ENCODE results near the gene PDE4D. TPM values are rescaled to one million over a fixed set of nuclear protein-coding genes. Genes with fewer than 3 reads are reported as not detected.

Gene PDE4D
- total RNA-seq, 1 donor from 2014 or later: 7.6 TPM

GRCh38 chr5:59823420-59823819 is 70.1 kb downstream of the PDE4D start:
- H3K9me3 Mint-ChIP-seq (ENCODE audit: low read depth): no peaks in the 10 kb centered on the region
- H3K36me3 Mint-ChIP-seq (ENCODE audit: insufficient read depth): no peaks in the 10 kb centered on the region
- DNase-seq (ENCODE audit: low spot score, unreplicated experiment): no peak
- H3K4me1 Mint-ChIP-seq (ENCODE audit: low read depth): peaks cover 9% of the 10 kb centered on the region
- no peak overlapping the region for H3K27ac Mint-ChIP-seq
- no peak overlapping the region for H3K4me3 Mint-ChIP-seq (ENCODE audit: low read depth)
- TF ChIP-seq CTCF (IDR thresholded peaks at IDR 0.05; ENCODE audit: unreplicated experiment): no peak
- H3K27me3 Mint-ChIP-seq: peaks cover 11% of the 10 kb centered on the region

GRCh38 chr5:59819806-59820205 is 73.7 kb downstream of the PDE4D start:
- DNase-seq (ENCODE audit: low spot score, unreplicated experiment): no peak
- no peaks in the 10 kb centered on the region for H3K9me3 Mint-ChIP-seq (ENCODE audit: low read depth)
- H3K36me3 Mint-ChIP-seq (ENCODE audit: insufficient read depth): no peaks in the 10 kb centered on the region
- H3K27me3 Mint-ChIP-seq: peaks cover 11% of the 10 kb centered on the region
- H3K4me3 Mint-ChIP-seq (ENCODE audit: low read depth): no peak overlapping the region
- no peak for TF ChIP-seq CTCF (IDR thresholded peaks at IDR 0.05; ENCODE audit: unreplicated experiment)
- H3K27ac Mint-ChIP-seq: no peak overlapping the region
- no peaks in the 10 kb centered on the region for H3K4me1 Mint-ChIP-seq (ENCODE audit: low read depth)

GRCh38 chr5:59817536-59817935 is 76.0 kb downstream of the PDE4D start:
- Mint-ChIP-seq H3K4me3 (ENCODE audit: low read depth) (no peak overlapping the region), H3K9me3 (ENCODE audit: low read depth) (no peaks in the 10 kb centered on the region), H3K27ac (no peak overlapping the region), H3K27me3 (no peaks in the 10 kb centered on the region), H3K4me1 (ENCODE audit: low read depth) (no peaks in the 10 kb centered on the region), H3K36me3 (ENCODE audit: insufficient read depth) (no peaks in the 10 kb centered on the region)
- DNase-seq (ENCODE audit: low spot score, unreplicated experiment): no peak
- TF ChIP-seq CTCF (IDR thresholded peaks at IDR 0.05; ENCODE audit: unreplicated experiment): no peak

GRCh38 chr5:59816654-59817300 is 76.7 kb downstream of the PDE4D start:
- H3K4me1 Mint-ChIP-seq (ENCODE audit: low read depth): no peaks in the 10 kb centered on the region
- H3K9me3 Mint-ChIP-seq (ENCODE audit: low read depth): no peaks in the 10 kb centered on the region
- TF ChIP-seq CTCF (IDR thresholded peaks at IDR 0.05; ENCODE audit: unreplicated experiment): no peak
- H3K27me3 Mint-ChIP-seq: peaks cover 4% of the 10 kb centered on the region
- no peak overlapping the region for H3K27ac Mint-ChIP-seq
- no peaks in the 10 kb centered on the region for H3K36me3 Mint-ChIP-seq (ENCODE audit: insufficient read depth)
- H3K4me3 Mint-ChIP-seq (ENCODE audit: low read depth): no peak overlapping the region
- no peak for DNase-seq (ENCODE audit: low spot score, unreplicated experiment)

- Mint-ChIP-seq H3K27ac (no peak overlapping the region), H3K36me3 (ENCODE audit: insufficient read depth) (no peaks in the 10 kb centered on the region), H3K4me3 (ENCODE audit: low read depth) (no peak overlapping the region), H3K4me1 (ENCODE audit: low read depth) (no peaks in the 10 kb centered on the region), H3K27me3 (peaks cover 16% of the 10 kb centered on the region), H3K9me3 (ENCODE audit: low read depth) (no peaks in the 10 kb centered on the region)
- TF ChIP-seq CTCF (IDR thresholded peaks at IDR 0.05; ENCODE audit: unreplicated experiment): no peak
- no peak for DNase-seq (ENCODE audit: low spot score, unreplicated experiment)
Observed at GRCh38 chr5:59814537-59814872, 79.0 kb downstream of the PDE4D start.

All from progenitor cell of endocrine pancreas (in vitro differentiated cells).